SHP77 treated with DMSO at 0.1 percent for 48 hours (cell line): ENCODE data around the gene DSCAML1.
A peak's percentile ranks its signal among the peaks of the same experiment; 100 is the strongest.

ENCODE experiments used
- DNase-seq: peaks from one replicate; lab custom pipeline; 2025; lab: John Stamatoyannopoulos, UW

DSCAML1 gene

DNA sequence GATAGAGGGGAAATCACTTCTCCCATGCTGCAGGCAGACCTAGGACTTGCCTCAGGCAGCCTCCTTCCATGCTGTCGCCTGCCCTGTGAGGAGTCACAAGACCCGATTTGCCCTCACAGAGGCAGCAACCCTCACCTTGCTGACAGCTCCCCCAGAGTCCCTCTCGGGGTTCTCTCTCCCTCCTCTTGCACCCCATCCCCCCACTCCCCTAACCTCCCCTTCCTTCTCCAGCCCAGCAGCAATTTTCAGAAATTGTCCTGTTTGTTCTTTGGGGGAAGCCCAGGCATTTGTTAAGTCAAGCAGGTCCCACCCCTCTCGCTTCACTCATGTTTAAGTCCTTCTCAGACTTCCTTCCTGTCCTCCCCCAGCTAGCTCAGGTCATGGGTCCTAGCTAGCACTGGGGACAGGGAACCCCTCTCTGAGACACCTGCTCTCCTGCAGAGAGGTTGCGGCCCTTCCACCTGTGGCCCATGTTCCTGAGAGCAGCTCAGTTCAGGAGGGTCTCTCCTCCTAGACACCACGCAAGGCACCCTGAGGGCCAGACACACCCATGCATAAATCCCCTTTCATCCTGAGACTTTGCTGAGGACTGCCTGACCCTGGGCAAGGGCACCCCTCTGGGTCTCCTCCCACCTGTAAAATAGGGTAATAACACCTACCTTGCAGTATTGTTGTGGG, 33.8 kb upstream of the DSCAML1 start:
- DNase-seq, result no peak

- no peak for DNase-seq
These were observed 33.1 kb upstream of the DSCAML1 start for GRCh38 chr11:117830072-117830471.

DNA sequence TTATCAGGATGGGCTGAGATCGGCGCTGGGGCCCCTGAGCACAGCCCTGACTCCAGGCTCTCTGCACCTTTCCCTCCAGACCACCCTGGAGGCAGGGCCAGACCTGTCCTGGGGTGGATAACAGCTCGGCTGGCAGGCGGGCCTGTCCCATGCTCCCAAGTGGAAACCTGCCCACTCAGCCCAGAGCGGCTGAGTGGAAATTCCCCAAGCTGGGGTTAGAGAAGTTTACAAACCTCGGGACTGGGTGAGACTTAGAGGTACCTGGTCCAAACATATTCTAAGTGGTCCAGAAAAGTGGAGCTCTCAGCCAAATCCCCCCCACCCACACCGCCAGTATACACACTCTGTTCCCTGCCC, 32.3 kb upstream of the DSCAML1 start:
- DNase-seq, result no peak

DNA sequence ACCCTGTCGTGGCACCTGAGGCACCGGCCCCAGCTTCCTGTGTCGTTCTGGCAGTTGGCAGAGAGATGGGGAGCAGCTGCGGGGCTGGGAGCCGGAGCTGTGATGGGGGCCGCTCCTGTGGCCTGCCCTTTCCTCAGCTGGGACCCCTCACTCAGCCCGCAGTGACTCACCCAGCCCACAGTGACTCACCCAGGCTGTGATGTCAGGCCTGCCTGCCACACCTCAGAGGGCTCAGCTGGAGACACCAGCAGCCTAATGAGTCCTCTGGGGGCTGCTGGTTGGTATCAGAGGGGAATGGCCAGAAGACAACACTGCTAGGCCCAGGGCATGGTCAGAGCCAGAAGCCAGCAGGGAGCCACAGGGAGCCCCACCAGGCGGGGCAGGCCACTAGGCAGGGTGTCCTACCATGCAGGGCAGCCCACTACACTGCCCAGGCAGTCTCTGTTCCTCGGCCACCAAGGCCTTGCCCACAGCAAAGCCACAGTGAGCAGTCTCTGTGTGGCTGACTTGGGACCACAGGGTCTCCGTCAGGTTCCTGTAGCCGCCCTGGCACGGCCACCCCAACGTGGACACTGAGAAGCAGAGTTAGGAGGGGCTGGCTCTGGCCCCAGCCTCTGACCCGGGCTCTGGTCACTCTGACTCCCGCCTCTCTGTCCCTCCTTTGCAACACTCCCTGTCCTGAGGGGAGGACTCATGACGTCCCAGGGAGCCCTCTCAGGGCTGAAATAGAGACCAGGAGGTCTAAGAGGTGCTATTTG, 31.8 kb upstream of the DSCAML1 start:
- DNase-seq, result no peak

GRCh38 chr11:117827521-117828511, 30.8 kb upstream of the DSCAML1 start:
- no peak for DNase-seq

GRCh38 chr11:117826832-117827231, 29.8 kb upstream of the DSCAML1 start:
- DNase-seq, result no peak

DNA sequence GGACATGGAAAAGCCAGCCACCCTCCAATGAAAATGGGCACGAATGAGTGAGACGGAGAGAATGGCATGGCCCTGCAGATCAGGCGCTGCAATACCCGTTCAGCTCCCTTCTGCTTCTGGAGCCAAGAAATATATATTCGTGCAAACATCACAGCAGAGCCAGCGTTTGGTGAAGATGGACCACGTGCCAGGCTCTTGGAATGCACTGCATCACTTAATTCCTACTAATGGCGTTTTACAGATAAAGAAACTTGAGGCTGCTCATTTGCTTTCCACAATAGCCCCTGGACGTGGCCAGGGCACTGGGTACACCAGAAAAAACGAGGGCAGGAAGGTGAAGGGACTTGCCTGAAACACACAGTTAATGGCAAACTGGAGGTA, 29.2 kb upstream of the DSCAML1 start:
- DNase-seq, result no peak

- no peak for DNase-seq
These were observed 28.6 kb upstream of the DSCAML1 start for GRCh38 chr11:117825538-117826189.

- no peak for DNase-seq
These were observed 27.8 kb upstream of the DSCAML1 start, which contains the start of gene FXYD2 for GRCh38 chr11:117824571-117825537. FXYD2 (minus strand) TSS chr11:117824744; CDS start chr11:117824678, 66 bp downstream.

DNA sequence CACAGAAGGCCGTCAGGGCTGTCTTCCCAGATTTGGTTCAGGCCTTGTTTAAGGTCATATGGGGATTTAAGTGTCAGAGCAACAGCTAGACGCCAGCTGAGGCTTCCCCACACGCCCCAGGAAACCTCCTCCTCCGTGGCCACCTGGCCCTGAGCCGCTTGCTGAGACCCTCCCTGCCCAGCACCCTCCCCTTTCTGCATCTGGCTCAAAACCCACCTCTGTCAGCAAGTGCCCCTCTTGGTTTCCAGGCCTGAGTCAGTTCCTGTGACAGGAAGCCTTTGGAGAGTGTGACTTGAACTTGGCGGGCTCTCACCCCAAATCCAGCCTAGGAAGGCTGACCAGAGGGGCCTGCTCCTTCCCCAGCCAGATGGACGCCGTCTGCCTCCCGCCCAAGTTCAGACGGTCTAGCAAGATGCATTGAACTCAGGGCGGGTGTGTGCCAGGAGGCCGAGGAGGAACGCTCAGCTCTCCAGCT, 27.0 kb upstream of the DSCAML1 start:
- DNase-seq, result no peak

GRCh38 chr11:117823294-117823945, 26.4 kb upstream of the DSCAML1 start:
- DNase-seq, result no peak

DNA sequence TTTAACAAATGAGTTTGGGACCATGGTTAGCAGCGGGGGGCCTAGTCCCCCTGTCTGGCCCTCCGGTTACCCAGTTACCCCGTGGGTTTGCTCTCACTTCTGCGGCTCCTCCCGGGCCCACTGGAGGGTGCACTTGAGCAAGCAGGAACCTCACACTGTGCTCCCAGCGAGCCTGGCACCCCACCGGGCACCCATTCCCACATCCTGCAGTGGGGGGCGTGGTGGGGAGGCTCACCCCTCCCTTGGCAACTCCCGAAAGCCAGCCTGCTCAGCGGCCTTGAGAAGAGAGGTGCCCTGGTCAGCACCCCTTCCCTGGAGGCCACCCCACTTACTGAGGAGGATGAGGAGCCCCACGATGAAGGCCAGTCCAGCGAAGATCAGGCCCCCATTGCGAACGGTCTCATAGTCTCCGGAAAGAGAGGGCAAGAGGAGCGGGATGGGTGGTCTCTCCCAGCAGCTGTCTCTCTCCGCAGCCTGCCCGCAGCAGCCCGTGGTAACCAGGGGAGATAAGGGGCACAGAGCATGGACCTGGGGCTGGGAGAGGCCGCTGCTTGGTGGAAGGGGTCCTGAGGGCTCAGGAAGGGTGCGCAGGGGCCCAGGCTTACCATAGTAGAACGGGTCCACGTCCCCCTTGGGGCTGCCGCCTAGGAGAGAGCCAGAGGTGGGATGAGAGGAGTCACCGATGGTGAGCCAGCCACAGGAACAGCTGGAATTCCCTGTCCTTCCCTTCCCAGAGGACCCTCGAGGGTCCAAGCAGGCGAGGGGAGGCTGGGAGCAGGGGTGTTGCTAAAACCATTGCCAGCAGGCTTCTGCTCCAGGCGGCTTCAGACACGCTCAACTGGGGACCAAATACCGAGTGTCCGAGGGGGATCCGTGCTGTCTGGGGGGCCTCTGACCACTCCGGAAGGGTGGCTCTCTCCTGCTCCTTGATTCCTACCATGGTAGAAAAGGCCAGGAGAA, 25.3 kb upstream of the DSCAML1 start:
- DNase-seq, result no peak

DNA sequence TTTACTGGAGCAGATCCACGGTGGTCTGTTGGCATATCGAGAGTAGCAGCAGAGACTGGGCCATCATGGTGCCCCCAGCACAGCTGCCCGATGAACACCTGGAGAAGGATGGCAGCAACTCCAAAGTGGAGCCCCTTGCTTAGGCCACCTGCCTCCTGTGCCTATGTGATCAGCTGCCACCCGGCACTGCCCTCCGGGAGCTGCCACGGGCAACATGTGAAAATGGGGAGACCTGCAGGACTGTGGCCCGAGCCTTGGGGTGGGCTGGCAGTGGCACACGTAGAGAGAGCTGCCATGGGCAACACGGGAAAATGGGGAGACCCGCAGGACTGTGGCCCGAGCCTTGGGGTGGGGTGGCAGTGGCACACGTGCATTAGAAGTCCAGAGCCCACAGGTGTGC, 24.4 kb upstream of the DSCAML1 start:
- no peak for DNase-seq

DNA sequence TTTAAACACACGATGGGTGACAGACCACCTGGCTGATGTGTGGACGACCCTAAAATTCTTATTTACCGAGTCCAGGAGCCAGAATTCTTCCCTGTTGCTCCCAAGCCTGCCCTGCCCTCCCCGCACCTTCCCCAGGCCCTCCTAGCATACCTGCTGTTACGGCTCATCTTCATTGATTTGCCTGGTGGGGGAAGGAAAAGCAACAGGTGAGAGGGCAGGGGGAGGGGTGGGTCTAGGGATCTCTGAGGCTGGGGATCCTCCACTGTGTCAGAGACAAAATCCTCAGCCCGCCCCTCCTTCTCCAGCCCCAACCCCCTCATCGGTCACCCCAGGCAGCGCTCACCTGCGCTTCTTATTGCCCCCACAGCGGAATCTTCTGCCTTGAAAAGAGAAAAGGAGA, 23.5 kb upstream of the DSCAML1 start:
- DNase-seq, result no peak

DNA sequence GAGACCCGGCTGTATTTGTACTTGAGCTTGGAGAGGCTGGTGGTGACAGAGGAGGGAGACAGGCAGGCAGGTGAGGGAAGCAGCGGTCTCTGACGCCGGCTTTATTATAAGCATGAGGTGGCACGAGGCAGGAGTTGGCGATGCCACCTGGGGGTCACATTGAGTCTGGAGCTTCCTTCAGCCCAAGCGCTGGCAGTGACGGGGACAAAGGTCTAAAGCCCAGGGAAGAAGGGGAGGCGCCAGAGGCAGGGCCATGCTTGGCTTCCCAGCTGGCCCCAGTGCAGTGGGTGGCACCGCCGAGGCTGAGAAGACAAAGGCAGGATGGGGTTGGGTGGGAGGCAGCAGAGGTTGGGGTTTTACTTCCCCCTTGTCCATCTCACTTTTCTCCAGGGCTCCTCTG, 23.1 kb upstream of the DSCAML1 start:
- no peak for DNase-seq

GRCh38 chr11:117819096-117820040, 22.4 kb upstream of the DSCAML1 start:
- DNase-seq, result peak; percentile 37

DNA sequence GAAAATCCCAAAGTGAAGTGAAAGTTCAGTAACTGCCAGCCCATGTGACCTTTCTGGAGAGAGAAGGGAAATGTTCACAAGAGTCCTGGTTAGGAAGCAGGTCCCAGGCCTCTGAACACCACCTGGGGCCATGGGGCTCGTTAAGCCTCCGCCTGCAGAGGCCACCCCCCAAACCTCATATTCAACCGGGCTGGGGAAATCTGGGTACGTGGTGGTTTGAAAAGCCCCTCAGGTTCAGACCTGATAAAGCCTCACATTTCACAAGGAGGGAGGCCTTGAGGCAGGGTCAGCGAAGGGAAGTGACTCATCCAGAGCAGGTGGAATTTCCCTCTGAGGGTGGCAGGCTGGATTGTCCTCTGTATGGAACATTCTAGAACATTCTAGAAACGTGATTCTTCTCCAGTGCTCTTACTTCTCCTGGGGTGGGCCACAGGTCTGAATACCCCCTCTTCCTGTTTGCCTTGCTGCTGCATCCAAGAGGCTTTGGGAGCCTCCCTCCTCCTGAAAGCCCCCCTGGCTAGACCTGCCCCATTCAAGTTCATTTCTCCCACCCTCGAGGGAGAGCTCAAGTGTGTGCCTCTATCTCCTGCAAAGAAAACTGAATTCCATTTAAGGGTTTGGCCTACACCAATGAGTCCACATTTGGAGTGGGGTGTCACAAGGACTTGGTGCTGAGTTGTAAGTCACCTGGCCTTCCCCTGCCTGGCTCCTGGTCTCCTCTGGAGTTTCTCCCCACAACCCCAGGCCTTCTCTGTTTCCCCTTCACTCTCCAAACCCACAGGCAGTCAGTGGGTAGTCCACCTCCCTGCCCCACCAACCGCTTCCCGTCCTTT, 21.2 kb upstream of the DSCAML1 start:
- DNase-seq, result no peak
